ENCODE data around the gene KRT34.
"Not testable (repeated sequence)": the region's sequence is repeated elsewhere in the genome, so short reads cannot be mapped to it uniquely, and the experiment has no call there.

Gene KRT34

GRCh38 chr17:41381943-41382342, at the start of gene KRT34:
Gene KRT34 (minus strand): TSS chr17:41382306. CDS start chr17:41382246, 60 bp downstream.
- H3K27ac ChIP-seq (ENCODE audit: low read length); H3K9me3 ChIP-seq (ENCODE audit: control insufficient read depth in 1 of 2, low read length in 2 of 2); H3K27me3 ChIP-seq (ENCODE audit: low read depth, low read length); H3K4me3 ChIP-seq (ENCODE audit: low read depth in 1 of 2, low read length in 2 of 2); H3K4me1 ChIP-seq (ENCODE audit: control insufficient read depth in 1 of 2, insufficient read depth in 2 of 2, low read length in 2 of 2); H3K36me3 ChIP-seq (ENCODE audit: control insufficient read depth in 1 of 2, insufficient read depth in 2 of 2, low read length in 2 of 2): not testable (repeated sequence)

GRCh38 chr17:41430376-41430775, 48.3 kb upstream of the KRT34 start:
- not testable (repeated sequence) for H3K9me3 ChIP-seq (ENCODE audit: control insufficient read depth in 1 of 2, low read length in 2 of 2); H3K27ac ChIP-seq (ENCODE audit: low read length); H3K4me1 ChIP-seq (ENCODE audit: control insufficient read depth in 1 of 2, insufficient read depth in 2 of 2, low read length in 2 of 2); H3K4me3 ChIP-seq (ENCODE audit: low read depth in 1 of 2, low read length in 2 of 2); H3K36me3 ChIP-seq (ENCODE audit: control insufficient read depth in 1 of 2, insufficient read depth in 2 of 2, low read length in 2 of 2); H3K27me3 ChIP-seq (ENCODE audit: low read depth, low read length)

- no peaks in the 10 kb centered on the region for H3K4me1 ChIP-seq (ENCODE audit: control insufficient read depth in 1 of 2, insufficient read depth in 2 of 2, low read length in 2 of 2)
- H3K36me3 ChIP-seq (ENCODE audit: control insufficient read depth in 1 of 2, insufficient read depth in 2 of 2, low read length in 2 of 2) = no peaks in the 10 kb centered on the region
- no peak overlapping the region for H3K4me3 ChIP-seq (ENCODE audit: low read depth in 1 of 2, low read length in 2 of 2)
- no peak overlapping the region for H3K27ac ChIP-seq (ENCODE audit: low read length)
- no peaks in the 10 kb centered on the region for H3K27me3 ChIP-seq (ENCODE audit: low read depth, low read length)
- H3K9me3 ChIP-seq (ENCODE audit: control insufficient read depth in 1 of 2, low read length in 2 of 2) = no peaks in the 10 kb centered on the region
Observed at GRCh38 chr17:41429667-41430066, 47.6 kb upstream of the KRT34 start.

DNA sequence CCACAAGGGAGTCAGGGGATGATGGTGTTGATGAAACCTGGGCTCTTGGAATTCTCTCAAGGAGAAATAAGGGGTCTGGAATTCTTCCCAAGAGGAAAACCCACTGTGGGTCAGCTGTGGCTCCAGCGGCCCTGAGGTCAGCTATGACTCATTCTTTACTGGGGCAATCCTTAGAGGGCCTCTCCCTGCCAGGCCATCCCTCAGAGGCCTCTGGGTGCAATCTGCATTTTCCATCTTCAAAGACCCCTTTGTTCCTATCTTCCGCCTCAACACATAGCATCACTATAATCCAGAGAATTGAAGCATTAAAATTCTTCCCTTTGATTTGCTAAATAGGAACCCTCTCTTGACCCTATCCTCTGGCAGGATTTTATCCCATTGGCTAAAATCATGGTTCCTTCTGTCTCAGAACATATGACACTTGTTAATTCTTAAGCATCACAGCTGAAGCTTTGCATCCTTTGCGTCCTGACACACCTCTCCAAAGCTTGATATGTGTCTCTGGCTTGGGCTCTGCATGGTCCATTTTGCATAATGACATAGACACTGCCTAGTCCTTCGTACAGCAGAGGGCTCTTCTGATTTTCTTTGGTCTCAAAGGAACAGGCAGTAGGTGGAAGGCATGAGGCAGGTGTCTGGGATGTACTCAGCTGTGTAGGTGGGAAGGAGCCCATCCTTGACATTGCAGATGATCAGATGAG, 46.6 kb upstream of the KRT34 start:
- H3K4me1 ChIP-seq (ENCODE audit: control insufficient read depth in 1 of 2, insufficient read depth in 2 of 2, low read length in 2 of 2) = no peaks in the 10 kb centered on the region
- H3K27ac ChIP-seq (ENCODE audit: low read length) = no peak overlapping the region
- no peaks in the 10 kb centered on the region for H3K9me3 ChIP-seq (ENCODE audit: control insufficient read depth in 1 of 2, low read length in 2 of 2)
- H3K36me3 ChIP-seq (ENCODE audit: control insufficient read depth in 1 of 2, insufficient read depth in 2 of 2, low read length in 2 of 2) = no peaks in the 10 kb centered on the region
- no peaks in the 10 kb centered on the region for H3K27me3 ChIP-seq (ENCODE audit: low read depth, low read length)
- H3K4me3 ChIP-seq (ENCODE audit: low read depth in 1 of 2, low read length in 2 of 2) = no peak overlapping the region

DNA sequence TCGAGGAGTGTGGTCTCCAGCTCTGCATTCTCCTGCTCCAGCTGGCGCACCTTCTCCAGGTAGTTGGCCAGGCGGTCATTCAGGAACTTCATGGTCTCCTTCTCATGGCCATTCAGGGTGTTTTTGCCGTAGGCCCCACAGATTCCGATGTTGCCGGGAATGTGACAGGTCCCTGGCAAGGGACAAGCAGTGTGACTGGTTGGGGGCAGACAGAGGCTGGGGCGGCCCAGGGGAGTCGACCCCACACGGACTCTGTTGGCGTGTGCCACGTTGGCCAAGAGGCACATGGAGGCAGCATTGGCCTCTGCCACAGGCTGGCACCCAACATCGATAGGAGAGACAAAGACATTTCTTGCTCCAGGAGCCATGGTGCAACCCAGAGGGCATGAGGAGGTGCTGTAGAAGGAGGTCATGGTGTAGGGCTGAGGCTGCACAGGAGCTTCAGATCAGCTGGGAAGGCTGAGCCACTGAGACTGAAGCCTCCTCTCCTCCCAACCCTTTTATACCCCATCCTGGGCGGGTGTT, 42.1 kb upstream of the KRT34 start, which contains the start of gene KRT37:
TSS of gene KRT37 (minus strand) at position 475 of the 525 bp plus-strand sequence. CDS start at position 413, 62 bp downstream.
- Histone ChIP-seq H3K4me1 (ENCODE audit: control insufficient read depth in 1 of 2, insufficient read depth in 2 of 2, low read length in 2 of 2) (no peaks in the 10 kb centered on the region), H3K9me3 (ENCODE audit: control insufficient read depth in 1 of 2, low read length in 2 of 2) (no peaks in the 10 kb centered on the region), H3K4me3 (ENCODE audit: low read depth in 1 of 2, low read length in 2 of 2) (no peak within 1 kb of the TSS), H3K27ac (ENCODE audit: low read length) (no peak within 1 kb of the TSS), H3K36me3 (ENCODE audit: control insufficient read depth in 1 of 2, insufficient read depth in 2 of 2, low read length in 2 of 2) (no peaks in the 10 kb centered on the region), H3K27me3 (ENCODE audit: low read depth, low read length) (no peaks in the 10 kb centered on the region)

DNA sequence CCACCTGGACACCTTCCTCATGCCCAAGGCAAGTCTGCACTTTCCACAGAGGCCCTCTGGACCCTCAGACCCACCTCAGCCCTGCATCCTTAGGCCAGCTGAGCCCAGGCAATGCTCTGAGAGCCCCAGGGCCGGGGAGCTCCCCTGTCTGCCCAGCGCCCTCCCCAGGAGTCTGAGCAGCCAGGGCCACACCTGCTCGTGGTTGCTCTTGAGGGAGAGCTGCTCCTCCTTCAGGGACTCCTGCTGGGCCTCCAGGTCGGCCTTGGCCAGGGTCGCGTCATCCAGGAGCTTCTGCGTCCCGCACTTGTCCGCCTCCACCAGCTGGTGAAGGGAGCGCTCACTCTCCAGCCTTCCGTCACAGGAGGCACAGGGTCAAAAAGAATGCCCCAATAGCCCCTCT, 40.5 kb upstream of the KRT34 start:
- H3K4me1 ChIP-seq (ENCODE audit: control insufficient read depth in 1 of 2, insufficient read depth in 2 of 2, low read length in 2 of 2); H3K4me3 ChIP-seq (ENCODE audit: low read depth in 1 of 2, low read length in 2 of 2); H3K36me3 ChIP-seq (ENCODE audit: control insufficient read depth in 1 of 2, insufficient read depth in 2 of 2, low read length in 2 of 2); H3K9me3 ChIP-seq (ENCODE audit: control insufficient read depth in 1 of 2, low read length in 2 of 2); H3K27me3 ChIP-seq (ENCODE audit: low read depth, low read length); H3K27ac ChIP-seq (ENCODE audit: low read length): not testable (repeated sequence)

GRCh38 chr17:41421617-41422016, 39.5 kb upstream of the KRT34 start:
- Histone ChIP-seq H3K27me3 (ENCODE audit: low read depth, low read length) (no peaks in the 10 kb centered on the region), H3K9me3 (ENCODE audit: control insufficient read depth in 1 of 2, low read length in 2 of 2) (no peaks in the 10 kb centered on the region), H3K4me1 (ENCODE audit: control insufficient read depth in 1 of 2, insufficient read depth in 2 of 2, low read length in 2 of 2) (no peaks in the 10 kb centered on the region), H3K4me3 (ENCODE audit: low read depth in 1 of 2, low read length in 2 of 2) (no peak overlapping the region), H3K36me3 (ENCODE audit: control insufficient read depth in 1 of 2, insufficient read depth in 2 of 2, low read length in 2 of 2) (no peaks in the 10 kb centered on the region), H3K27ac (ENCODE audit: low read length) (no peak overlapping the region)

DNA sequence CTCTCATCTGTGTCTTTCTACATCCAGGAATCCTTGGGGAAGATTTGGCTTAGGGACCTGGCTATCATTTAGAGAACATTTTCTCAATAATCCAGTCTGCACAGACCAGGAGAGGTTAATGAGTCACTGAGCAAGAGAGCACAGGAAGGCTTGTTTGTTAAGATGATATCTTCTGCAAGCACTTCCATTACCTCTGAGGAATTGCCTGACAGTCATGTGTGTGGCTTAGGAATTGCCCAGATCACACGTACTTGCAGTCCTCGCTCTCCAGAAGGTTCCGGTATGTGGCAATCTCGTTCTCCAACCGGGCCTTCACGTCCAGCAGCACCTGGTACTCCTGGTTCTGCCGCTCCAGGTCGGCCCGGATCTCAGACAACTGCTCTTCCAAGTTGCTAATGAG, 39.0 kb upstream of the KRT34 start:
- Histone ChIP-seq H3K9me3 (ENCODE audit: control insufficient read depth in 1 of 2, low read length in 2 of 2) (no peaks in the 10 kb centered on the region), H3K27ac (ENCODE audit: low read length) (no peak overlapping the region), H3K4me1 (ENCODE audit: control insufficient read depth in 1 of 2, insufficient read depth in 2 of 2, low read length in 2 of 2) (no peaks in the 10 kb centered on the region), H3K4me3 (ENCODE audit: low read depth in 1 of 2, low read length in 2 of 2) (no peak overlapping the region), H3K27me3 (ENCODE audit: low read depth, low read length) (no peaks in the 10 kb centered on the region), H3K36me3 (ENCODE audit: control insufficient read depth in 1 of 2, insufficient read depth in 2 of 2, low read length in 2 of 2) (no peaks in the 10 kb centered on the region)

- Histone ChIP-seq H3K4me1 (ENCODE audit: control insufficient read depth in 1 of 2, insufficient read depth in 2 of 2, low read length in 2 of 2) (no peaks in the 10 kb centered on the region), H3K27ac (ENCODE audit: low read length) (no peak overlapping the region), H3K9me3 (ENCODE audit: control insufficient read depth in 1 of 2, low read length in 2 of 2) (no peaks in the 10 kb centered on the region), H3K27me3 (ENCODE audit: low read depth, low read length) (no peaks in the 10 kb centered on the region), H3K36me3 (ENCODE audit: control insufficient read depth in 1 of 2, insufficient read depth in 2 of 2, low read length in 2 of 2) (no peaks in the 10 kb centered on the region), H3K4me3 (ENCODE audit: low read depth in 1 of 2, low read length in 2 of 2) (no peak overlapping the region)
Observed at GRCh38 chr17:41420134-41420533, 38.0 kb upstream of the KRT34 start.

- Histone ChIP-seq H3K9me3 (ENCODE audit: control insufficient read depth in 1 of 2, low read length in 2 of 2) (no peaks in the 10 kb centered on the region), H3K4me1 (ENCODE audit: control insufficient read depth in 1 of 2, insufficient read depth in 2 of 2, low read length in 2 of 2) (no peaks in the 10 kb centered on the region), H3K27ac (ENCODE audit: low read length) (no peak overlapping the region)
Observed at GRCh38 chr17:41419716-41420115, 37.6 kb upstream of the KRT34 start.

GRCh38 chr17:41418116-41418860, 36.2 kb upstream of the KRT34 start:
- Histone ChIP-seq H3K4me1 (ENCODE audit: control insufficient read depth in 1 of 2, insufficient read depth in 2 of 2, low read length in 2 of 2) (no peaks in the 10 kb centered on the region), H3K27ac (ENCODE audit: low read length) (no peak overlapping the region), H3K4me3 (ENCODE audit: low read depth in 1 of 2, low read length in 2 of 2) (no peak overlapping the region), H3K27me3 (ENCODE audit: low read depth, low read length) (no peaks in the 10 kb centered on the region), H3K9me3 (ENCODE audit: control insufficient read depth in 1 of 2, low read length in 2 of 2) (no peaks in the 10 kb centered on the region), H3K36me3 (ENCODE audit: control insufficient read depth in 1 of 2, insufficient read depth in 2 of 2, low read length in 2 of 2) (no peaks in the 10 kb centered on the region)

More at GRCh38 chr17:41419716-41420115, 37.6 kb upstream of the KRT34 start:
- H3K36me3 ChIP-seq (ENCODE audit: control insufficient read depth in 1 of 2, insufficient read depth in 2 of 2, low read length in 2 of 2) = no peaks in the 10 kb centered on the region
- H3K4me3 ChIP-seq (ENCODE audit: low read depth in 1 of 2, low read length in 2 of 2) = no peak overlapping the region
- no peaks in the 10 kb centered on the region for H3K27me3 ChIP-seq (ENCODE audit: low read depth, low read length)
